GM19351 (cell line): ENCODE data around the gene UNC13D.
"Not testable (repeated sequence)": the region's sequence is repeated elsewhere in the genome, so short reads cannot be mapped to it uniquely, and the experiment has no call there.

Experiments used
- ATAC-seq: cut with Tn5 transposase; IDR thresholded peaks from one replicate; pipeline ENCODE4 v1.9.1; 2021; ENCODE audit warnings: mild to moderate bottlenecking, moderate library complexity; ENCODE audit not compliant: unreplicated experiment

UNC13D gene

GRCh38 chr17:75807861-75808260 is 36.3 kb downstream of the UNC13D start:
- ATAC-seq: no peak

- ATAC-seq: no peak
Measured at GRCh38 chr17:75806822-75807500, 37.2 kb downstream of the UNC13D start.

DNA sequence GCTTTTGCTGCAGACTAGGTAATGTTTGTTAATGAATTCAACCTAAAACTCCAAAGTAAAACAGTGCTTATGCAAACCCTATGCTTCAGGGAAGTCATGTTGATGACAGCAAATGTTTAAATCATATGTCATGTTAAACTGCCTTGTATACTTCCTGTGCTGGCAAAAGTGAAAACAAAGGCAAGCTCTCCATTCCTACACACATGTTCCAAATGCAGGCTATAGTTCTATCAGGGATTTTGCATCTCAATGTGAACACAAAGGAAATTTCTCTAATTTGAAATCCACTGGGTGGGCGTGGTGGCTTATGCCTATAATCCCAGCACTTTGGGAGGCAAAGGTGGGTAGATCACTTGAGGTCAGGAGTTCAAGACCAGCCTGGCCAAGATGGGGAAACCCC is 40.3 kb downstream of the UNC13D start:
- ATAC-seq: no peak

- ATAC-seq: no peak
Measured at GRCh38 chr17:75799402-75799801, 44.8 kb downstream of the UNC13D start.

DNA sequence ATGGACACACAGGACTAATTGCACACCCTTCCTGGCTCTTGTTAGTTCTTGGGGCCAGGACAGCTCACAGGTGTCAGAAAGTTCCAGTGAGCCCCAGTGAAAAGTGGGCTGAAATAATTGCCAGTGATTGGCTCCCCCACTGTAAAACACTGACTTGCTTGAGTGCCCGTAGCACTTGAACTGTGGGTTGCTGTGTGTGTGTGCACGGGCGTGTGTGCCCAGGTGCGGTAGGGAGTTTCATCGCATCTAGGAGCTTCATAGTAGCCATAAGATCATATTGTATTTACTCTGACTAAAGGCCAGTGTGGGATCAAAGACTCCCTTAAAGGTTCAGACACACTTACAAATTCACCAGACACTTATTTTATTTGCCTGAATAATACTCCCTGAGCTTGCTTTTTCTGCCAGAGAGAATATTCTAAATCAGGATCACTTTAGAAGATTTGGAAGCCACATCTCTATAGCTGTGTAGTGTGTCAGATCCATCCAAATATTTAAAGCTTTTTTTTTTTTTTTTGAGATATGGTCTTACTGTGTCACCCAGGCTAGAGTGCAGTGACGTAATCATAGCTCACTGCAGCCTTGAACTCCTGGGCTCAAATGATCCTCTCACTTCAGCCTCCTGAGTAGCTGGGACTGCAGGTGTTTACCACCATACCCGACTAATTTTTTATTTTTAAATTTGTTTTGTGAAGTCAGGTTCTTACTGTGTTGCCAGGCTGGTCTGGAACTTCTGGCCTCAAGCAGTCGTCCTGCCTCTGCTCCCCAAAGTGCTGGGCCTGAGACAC is 48.2 kb downstream of the UNC13D start:
- no peak for ATAC-seq

- ATAC-seq: no peak
Measured at GRCh38 chr17:75793460-75793859, 50.7 kb downstream of the UNC13D start.

- ATAC-seq: no peak
Measured at GRCh38 chr17:75791254-75791653, 53.0 kb downstream of the UNC13D start.

DNA sequence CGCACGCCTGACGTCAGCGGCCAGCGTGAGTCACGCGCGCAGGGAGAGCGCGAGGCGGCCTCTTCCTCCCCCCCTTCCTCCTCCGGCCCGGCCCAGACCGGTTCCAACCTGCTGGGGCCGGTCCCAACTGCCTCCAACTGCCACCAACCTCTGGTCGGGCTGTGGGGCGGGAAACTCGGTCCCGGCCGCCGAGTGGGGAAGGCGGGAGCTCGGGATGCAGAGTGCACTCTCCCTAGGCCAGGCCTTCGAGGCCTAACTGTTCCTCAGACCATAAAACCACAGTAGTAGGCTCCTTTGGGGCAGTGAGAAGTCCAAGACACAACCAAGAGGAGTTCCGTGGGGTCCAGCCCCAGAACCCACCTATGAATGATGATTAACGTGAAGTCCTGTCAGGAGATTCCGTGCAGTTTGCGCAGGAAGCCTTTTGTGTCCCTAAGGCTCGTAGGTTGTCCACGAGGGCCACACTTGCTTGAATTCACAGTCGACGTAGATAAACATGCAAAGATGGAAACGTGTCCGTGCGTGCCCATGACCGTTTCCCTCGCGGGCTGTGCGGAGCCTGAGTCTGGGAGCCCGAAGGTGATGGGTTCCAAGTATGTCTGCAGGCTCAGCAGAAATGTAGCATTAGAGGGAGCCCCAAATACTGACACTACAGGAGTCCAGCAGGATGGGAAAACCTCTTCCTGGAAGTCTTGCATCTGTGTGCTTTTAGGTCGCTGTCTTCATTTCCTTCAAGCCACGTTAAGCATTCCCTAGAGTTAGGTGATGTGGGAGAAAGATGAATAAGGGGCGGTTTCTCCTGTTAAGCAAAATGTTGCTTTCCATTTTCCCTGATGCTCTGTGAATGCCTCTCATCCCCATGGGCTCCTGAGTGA is 59.0 kb downstream of the UNC13D start:
- peak; percentile 53 for ATAC-seq

DNA sequence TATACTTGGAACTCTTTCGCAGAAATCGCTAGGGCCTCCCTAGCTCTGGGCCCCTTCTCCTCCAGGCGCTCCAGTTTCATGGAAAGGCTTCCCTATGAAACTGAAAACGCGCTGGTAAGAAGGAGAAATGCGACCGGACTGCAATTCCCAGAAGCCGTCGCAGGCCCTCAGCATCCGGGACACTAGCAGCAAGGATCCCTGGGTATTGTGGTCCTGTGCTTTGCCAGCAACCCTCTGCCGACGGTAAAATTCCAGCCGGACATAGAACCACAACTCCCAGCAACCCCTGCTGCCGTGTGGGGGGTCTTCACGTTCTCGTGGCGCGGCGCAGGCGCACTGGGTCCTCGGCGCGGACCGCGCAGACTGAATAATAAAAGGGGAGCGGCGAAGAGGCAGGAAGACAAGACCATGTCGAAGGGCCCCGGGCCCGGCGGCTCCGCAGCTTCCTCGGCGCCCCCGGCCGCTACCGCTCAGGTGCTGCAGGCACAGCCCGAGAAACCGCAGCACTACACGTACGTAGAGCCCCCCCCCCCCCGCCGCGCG is 59.7 kb downstream of the UNC13D start, which contains the start of gene UNK:
Gene UNK, plus strand, starts transcription at position 334 of the 543 bp plus-strand sequence. Its CDS starts 75 bp downstream, at position 409.
- peak; percentile 55 for ATAC-seq

DNA sequence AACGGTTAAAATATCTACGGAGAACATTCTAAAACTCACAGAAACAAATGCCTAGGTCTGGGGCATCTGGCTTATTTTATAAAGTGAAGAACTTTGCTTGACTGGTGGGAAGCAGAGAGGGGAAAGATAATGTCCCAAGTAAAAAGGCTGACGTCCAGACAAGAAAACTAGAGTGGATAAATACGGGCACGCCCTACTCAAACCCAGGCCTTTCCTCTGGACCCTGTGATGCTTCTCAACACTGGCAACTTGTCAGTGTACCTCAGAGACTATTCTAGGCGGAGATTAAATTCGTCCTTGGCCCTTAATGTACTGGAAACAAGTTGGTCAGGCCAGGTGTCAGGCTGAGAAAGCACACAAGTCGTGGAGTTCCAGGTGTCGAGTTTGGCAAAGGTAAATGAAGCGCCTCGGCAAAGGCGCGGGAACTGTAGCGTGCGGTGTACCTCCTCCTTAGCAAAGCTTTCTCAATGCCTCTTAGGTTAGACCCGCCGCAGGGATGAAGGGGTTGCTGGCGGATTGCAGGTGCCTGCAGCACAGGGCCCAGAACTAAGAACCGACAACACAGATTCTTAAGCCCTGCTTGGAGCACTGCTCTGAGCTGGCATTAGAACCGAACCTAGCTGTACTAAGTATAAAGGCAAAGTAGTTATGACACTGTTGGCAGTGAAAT is 60.3 kb downstream of the UNC13D start:
- peak; percentile 1 for ATAC-seq

DNA sequence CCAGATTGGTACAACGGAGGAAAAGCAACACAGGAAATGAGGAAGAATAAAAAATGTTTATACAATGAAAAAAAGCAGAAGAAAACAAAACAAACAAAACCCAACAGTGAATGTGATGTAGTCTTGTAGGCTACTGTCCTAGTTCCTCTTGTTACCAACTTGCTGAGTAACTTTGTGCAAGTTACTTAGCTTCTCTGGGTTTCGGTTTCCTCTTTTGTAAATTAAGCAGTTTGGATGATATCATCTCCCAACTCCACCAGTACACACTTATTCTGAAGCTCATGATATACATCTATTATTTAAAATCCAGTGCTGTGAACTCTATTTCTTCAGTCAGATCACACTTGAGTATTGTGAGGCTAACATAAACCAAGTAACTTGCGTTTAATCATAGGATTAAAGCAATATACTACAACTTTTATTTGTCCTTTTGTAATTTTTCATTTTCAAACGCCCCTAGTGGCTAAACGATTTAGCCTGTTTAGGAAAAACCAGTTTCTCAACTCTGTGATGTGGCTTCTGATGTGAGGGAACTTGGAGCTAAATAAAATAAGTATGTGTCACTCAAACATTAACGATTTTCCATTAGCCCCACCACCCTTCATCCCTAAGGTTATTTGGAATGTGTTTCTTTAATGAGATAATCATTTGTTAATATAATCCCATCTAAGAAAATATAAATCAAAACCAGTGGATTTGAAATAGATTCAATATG is 61.0 kb downstream of the UNC13D start:
- ATAC-seq: no peak

GRCh38 chr17:75779987-75780889 is 64.0 kb downstream of the UNC13D start:
- no peak for ATAC-seq

- ATAC-seq: peak; percentile 70
Measured at GRCh38 chr17:75779250-75779986, 64.8 kb downstream of the UNC13D start.

GRCh38 chr17:75778861-75779249 is 65.3 kb downstream of the UNC13D start:
- ATAC-seq: peak; percentile 3

GRCh38 chr17:75778066-75778860 is 65.9 kb downstream of the UNC13D start:
- not testable (repeated sequence) for ATAC-seq

GRCh38 chr17:75777296-75777922 is 66.8 kb downstream of the UNC13D start:
- ATAC-seq: no peak
